Prostate gland (tissue), 2 donors: Measurements from ENCODE around the gene ASB13. TPM values are rescaled to one million over a fixed set of nuclear protein-coding genes. Genes with fewer than 3 reads are reported as not detected.

ENCODE experiments used
- DNase-seq: peaks from one replicate; pipeline ENCODE4 v3.0.0-alpha.2; 2019; ENCODE audit warnings: low spot score
- H3K27ac ChIP-seq, 2 donors: fragments of 200-600 bp; sonication (generic); 2 replicates each; pipeline ENCODE4 v1.5.1; 2017 to 2019
- H3K27me3 ChIP-seq: fragments of 200-600 bp; sonication (generic); replicated peaks from 2 replicates; pipeline ENCODE4 v1.5.1; 2019; ENCODE audit not compliant: insufficient read depth
- H3K36me3 ChIP-seq, 2 donors: fragments of 200-600 bp; sonication (generic); 1 replicate in 1 of 2; 2 replicates in 1 of 2; pipeline versions ENCODE4 v1.5.1 to v1.8.1; 2017 to 2019
- H3K4me1 ChIP-seq: fragments of 200-600 bp; sonication (generic); replicated peaks from 2 replicates; pipeline ENCODE4 v1.5.1; 2019
- H3K4me3 ChIP-seq, 2 donors: fragments of 200-600 bp; sonication (generic); 2 replicates each; pipeline ENCODE4 v1.5.1; 2017 to 2019
- H3K9me3 ChIP-seq: fragments of 200-600 bp; sonication (generic); 2 replicates; pipeline ENCODE4 v1.5.1; 2017
- CTCF ChIP-seq, 4 experiments: fragments of 200-600 bp in 2 of 4; fragments of 450-650 bp in 2 of 4; sonication (generic) in 2 of 4; IDR thresholded peaks; 1 replicate in 3 of 4; 2 replicates in 1 of 4; pipeline ENCODE4 v1.5.1; 2016 to 2019; ENCODE audit warnings: antibody characterized with exemption in 4 of 4, mild to moderate bottlenecking in 2 of 4, moderate library complexity in 2 of 4
- POLR2A ChIP-seq: fragments of 450-650 bp; IDR thresholded peaks from one replicate; pipeline ENCODE4 v1.6.1; 2016; ENCODE audit warnings: antibody characterized with exemption, mild to moderate bottlenecking
- POLR2AphosphoS5 ChIP-seq: sonication (generic); formaldehyde crosslinking; IDR thresholded peaks from one replicate; pipeline ENCODE4 v1.6.1; 2017; ENCODE audit warnings: antibody characterized with exemption
- WGBS: methylation state at CpG from one replicate; pipeline ENCODE4 v1.1.5; 2018; 5-methylcytosine and 5-hydroxymethylcytosine counted together
- intact Hi-C: fragments of 100-400 bp; cut with DNase I; formaldehyde crosslinking; loops from one replicate; pipeline ENCODE4 v1.14.2; 2022
- total RNA-seq, 2 donors: library from RNA; depleted of rRNA; stranded (reverse); fragments of >200 nt; gene quantifications; one replicate each; pipeline ENCODE4 v1.1.0, GENCODE V29; 2016

Gene ASB13
- total RNA-seq, 2 donors from 2014 or later: 16.6 to 24.5 TPM

GRCh38 chr10:5684318-5684970 lies 18.0 kb upstream of the ASB13 start, which contains the start of gene TASOR2:
TASOR2 (plus strand) TSS chr10:5684838; CDS start chr10:5720643, 35,805 bp downstream.
- peak; percentile 51 for TF ChIP-seq POLR2A
- TF ChIP-seq CTCF (IDR thresholded peaks at IDR 0.05): peak in 1 of 4 experiments; percentile 23
- TF ChIP-seq POLR2AphosphoS5: peak; percentile 97
- peak within 1 kb of the TSS; percentile 87 to 96 for H3K4me3 ChIP-seq
- peak; percentile 94 for DNase-seq
- H3K4me1 ChIP-seq: peaks cover 6% of the 10 kb centered on the region
- intact Hi-C loops: loop anchor here (1.0 to 5.0 kb wide), 2 partner anchors 129 to 188 kb away; partner anchors contain the start of gene GDI2
- no peaks in the 10 kb centered on the region for H3K36me3 ChIP-seq
- 1% methylated on average over 54 of the region's 54 CpGs for WGBS
- H3K27ac ChIP-seq: peak within 1 kb of the TSS; percentile 87 to 88
- H3K27me3 ChIP-seq: no peaks in the 10 kb centered on the region
- H3K9me3 ChIP-seq: no peaks in the 10 kb centered on the region

- peaks cover 6% of the 10 kb centered on the region for H3K4me1 ChIP-seq
- 85% methylated on average over 3 of the region's 3 CpGs for WGBS
- no peak overlapping the region for H3K4me3 ChIP-seq
- H3K36me3 ChIP-seq: no peaks in the 10 kb centered on the region
- DNase-seq: no peak
- intact Hi-C loops: loop anchor here (5.0 kb wide), 1 partner anchor 189 kb away; no protein-coding TSS in a partner anchor
- TF ChIP-seq POLR2AphosphoS5 (no peak), CTCF (IDR thresholded peaks at IDR 0.05) (no peak), POLR2A (no peak)
- no peaks in the 10 kb centered on the region for H3K27me3 ChIP-seq
- no peaks in the 10 kb centered on the region for H3K9me3 ChIP-seq
- H3K27ac ChIP-seq: no peak overlapping the region
These were observed 16.7 kb upstream of the ASB13 start for GRCh38 chr10:5683065-5683464.

- TF ChIP-seq CTCF (IDR thresholded peaks at IDR 0.05) (no peak), POLR2A (no peak), POLR2AphosphoS5 (no peak)
- no peaks in the 10 kb centered on the region for H3K9me3 ChIP-seq
- WGBS: 59% methylated on average over 5 of the region's 5 CpGs
These were observed 15.5 kb upstream of the ASB13 start for GRCh38 chr10:5681930-5682329.

GRCh38 chr10:5679606-5680005 lies 13.2 kb upstream of the ASB13 start:
- DNase-seq: no peak
- Histone ChIP-seq H3K27ac (no peak overlapping the region), H3K4me3 (no peak overlapping the region), H3K36me3 (no peaks in the 10 kb centered on the region), H3K27me3 (no peaks in the 10 kb centered on the region), H3K4me1 (no peaks in the 10 kb centered on the region), H3K9me3 (no peaks in the 10 kb centered on the region)
- no peak for TF ChIP-seq CTCF (IDR thresholded peaks at IDR 0.05)
- no peak for TF ChIP-seq POLR2AphosphoS5
- no peak for TF ChIP-seq POLR2A
- WGBS: 81% methylated on average over 2 of the region's 2 CpGs
- intact Hi-C loops: loop anchor here (5.0 kb wide), 1 partner anchor 193 kb away; no protein-coding TSS in a partner anchor

More at GRCh38 chr10:5681930-5682329, 15.5 kb upstream of the ASB13 start:
- intact Hi-C loops: loop anchor here (5.0 kb wide), 1 partner anchor 190 kb away; no protein-coding TSS in a partner anchor
- Histone ChIP-seq H3K36me3 (no peaks in the 10 kb centered on the region), H3K4me1 (peaks cover 6% of the 10 kb centered on the region), H3K27ac (peak overlapping the region in 1 of 2 donors; percentile 6), H3K4me3 (no peak overlapping the region), H3K27me3 (no peaks in the 10 kb centered on the region)
- DNase-seq: no peak

- WGBS: 85% methylated on average over 3 of the region's 3 CpGs
- Histone ChIP-seq H3K27ac (no peak overlapping the region), H3K27me3 (no peaks in the 10 kb centered on the region), H3K9me3 (no peaks in the 10 kb centered on the region), H3K4me1 (no peaks in the 10 kb centered on the region), H3K4me3 (no peak overlapping the region), H3K36me3 (no peaks in the 10 kb centered on the region)
- TF ChIP-seq POLR2AphosphoS5: no peak
- no peak for TF ChIP-seq POLR2A
- TF ChIP-seq CTCF (IDR thresholded peaks at IDR 0.05): no peak
- intact Hi-C loops: no loop called here
- DNase-seq: no peak
These were observed 12.6 kb upstream of the ASB13 start for GRCh38 chr10:5679037-5679435.
